HepG2 (cell line): ENCODE results near the gene ITM2B. TPM values are rescaled to one million over a fixed set of nuclear protein-coding genes. Genes with fewer than 3 reads are reported as not detected.

ENCODE experiments used
- ARID2 ChIP-seq: sonication (generic); formaldehyde crosslinking; IDR thresholded peaks from 2 replicates; pipeline ENCODE4 v1.8.1; 2022; ENCODE audit warnings: mild to moderate bottlenecking, missing genetic modification reagents, borderline replicate concordance
- ATRX ChIP-seq: sonication (generic); formaldehyde crosslinking; IDR thresholded peaks from 2 replicates; pipeline ENCODE4 v1.4.0; 2020; ENCODE audit warnings: missing genetic modification reagents, borderline replicate concordance
- CEBPG ChIP-seq: IDR thresholded peaks from 2 replicates; pipeline ENCODE4 v1.6.1; 2016
- FLYWCH1 ChIP-seq: sonication (generic); formaldehyde crosslinking; IDR thresholded peaks from 2 replicates; pipeline ENCODE4 v1.8.1; 2023; ENCODE audit warnings: mild to moderate bottlenecking, missing genetic modification reagents
- LCORL ChIP-seq, 2 experiments: fragments of 450-650 bp in 1 of 2; sonication (generic) in 1 of 2; formaldehyde crosslinking in 1 of 2; IDR thresholded peaks; 2 replicates each; pipeline versions ENCODE4 v1.5.0 to v1.6.1; 2017 to 2020; ENCODE audit warnings: antibody characterized with exemption in 1 of 2, missing genetic modification reagents in 1 of 2
- MBNL3 ChIP-seq: fragments of 250-450 bp; sonication (Bioruptor Pico); conservative IDR thresholded peaks from 2 replicates; pipeline ENCODE4 v1.8.0; 2022; ENCODE audit warnings: mild to moderate bottlenecking, inconsistent platforms
- PRPF4 ChIP-seq: fragments of 200-400 bp; formaldehyde crosslinking; IDR thresholded peaks from 2 replicates; pipeline ENCODE4 v1.6.1; 2016; ENCODE audit warnings: low read length, low read depth; ENCODE audit not compliant: poor library complexity, severe bottlenecking
- RFX1 ChIP-seq: fragments of 450-650 bp; IDR thresholded peaks from 2 replicates; pipeline ENCODE4 v1.6.1; 2017
- RXRA ChIP-seq: sonication (generic); formaldehyde crosslinking; IDR thresholded peaks from 2 replicates; pipeline ENCODE4 v1.5.1; 2020; ENCODE audit warnings: missing genetic modification reagents
- SUZ12 ChIP-seq: fragments of 150-350 bp; IDR thresholded peaks from 2 replicates; pipeline ENCODE4 v1.6.1; 2014; ENCODE audit warnings: low read depth, low read length
- ZFP36 ChIP-seq: fragments of 150-350 bp; IDR thresholded peaks from 2 replicates; pipeline ENCODE4 v1.6.1; 2018; ENCODE audit warnings: borderline replicate concordance, low read length, low read depth; ENCODE audit not compliant: partially characterized antibody
- ZMAT3 ChIP-seq: sonication (generic); formaldehyde crosslinking; conservative IDR thresholded peaks from 2 replicates; pipeline ENCODE4 v1.7.0; 2021; ENCODE audit warnings: missing genetic modification reagents
- ZNF3 ChIP-seq: IDR thresholded peaks from 2 replicates; pipeline ENCODE4 v1.7.0; 2017; ENCODE audit warnings: inconsistent platforms
- ZNF556 ChIP-seq: sonication (generic); formaldehyde crosslinking; IDR thresholded peaks from 2 replicates; pipeline ENCODE4 v1.4.0; 2020; ENCODE audit warnings: mild to moderate bottlenecking, missing genetic modification reagents, borderline replicate concordance
- ZSCAN31 ChIP-seq: sonication (generic); formaldehyde crosslinking; IDR thresholded peaks from 2 replicates; pipeline ENCODE4 v1.5.0; 2020; ENCODE audit warnings: low read depth, mild to moderate bottlenecking, missing genetic modification reagents
- polyA plus RNA-seq, 8 experiments: library from polyadenylated mRNA; depleted of rRNA in 3 of 8; stranded (reverse) in 7 of 8; unstranded in 1 of 8; fragments of >200 nt; fragmentation: Illumina TruSeq in 4 of 8; extraction: Trizol in 4 of 8; gene quantifications; 2 replicates each; pipeline versions ENCODE4 v1.2.1 to v1.2.3, GENCODE V29; 2011 to 2016; ENCODE audit warnings: low read depth in 4 of 8, missing spikeins in 1 of 8, mixed read lengths in 1 of 8; ENCODE audit not compliant: insufficient read depth in 1 of 8
- total RNA-seq, 5 experiments: library from RNA; depleted of rRNA; stranded (reverse); fragments of >200 nt; fragmentation: Illumina TruSeq; extraction: Trizol; gene quantifications; 2 replicates each; pipeline ENCODE4 v1.2.3, GENCODE V29; 2016; ENCODE audit warnings: low read depth in 1 of 5
- TF ChIP-seq, protein P1 (sequence below): sonication (generic); formaldehyde crosslinking; IDR thresholded peaks from 2 replicates; pipeline ENCODE4 v1.4.0; 2020; ENCODE audit warnings: missing genetic modification reagents
- TF ChIP-seq, protein P2 (sequence below): sonication (generic); formaldehyde crosslinking; IDR thresholded peaks from 2 replicates; pipeline ENCODE4 v1.5.0; 2020; ENCODE audit warnings: mild to moderate bottlenecking, missing genetic modification reagents, borderline replicate concordance
- TF ChIP-seq, protein P3 (sequence below): sonication (generic); formaldehyde crosslinking; IDR thresholded peaks from 2 replicates; pipeline ENCODE4 v1.4.0; 2020; ENCODE audit warnings: missing genetic modification reagents, borderline replicate concordance

ITM2B gene
- total and polyA plus RNA-seq, 2 of the 13 experiments (the other 11 are each of a cell fraction or from before 2014, with no cell fraction given), result 158 to 373 TPM

DNA sequence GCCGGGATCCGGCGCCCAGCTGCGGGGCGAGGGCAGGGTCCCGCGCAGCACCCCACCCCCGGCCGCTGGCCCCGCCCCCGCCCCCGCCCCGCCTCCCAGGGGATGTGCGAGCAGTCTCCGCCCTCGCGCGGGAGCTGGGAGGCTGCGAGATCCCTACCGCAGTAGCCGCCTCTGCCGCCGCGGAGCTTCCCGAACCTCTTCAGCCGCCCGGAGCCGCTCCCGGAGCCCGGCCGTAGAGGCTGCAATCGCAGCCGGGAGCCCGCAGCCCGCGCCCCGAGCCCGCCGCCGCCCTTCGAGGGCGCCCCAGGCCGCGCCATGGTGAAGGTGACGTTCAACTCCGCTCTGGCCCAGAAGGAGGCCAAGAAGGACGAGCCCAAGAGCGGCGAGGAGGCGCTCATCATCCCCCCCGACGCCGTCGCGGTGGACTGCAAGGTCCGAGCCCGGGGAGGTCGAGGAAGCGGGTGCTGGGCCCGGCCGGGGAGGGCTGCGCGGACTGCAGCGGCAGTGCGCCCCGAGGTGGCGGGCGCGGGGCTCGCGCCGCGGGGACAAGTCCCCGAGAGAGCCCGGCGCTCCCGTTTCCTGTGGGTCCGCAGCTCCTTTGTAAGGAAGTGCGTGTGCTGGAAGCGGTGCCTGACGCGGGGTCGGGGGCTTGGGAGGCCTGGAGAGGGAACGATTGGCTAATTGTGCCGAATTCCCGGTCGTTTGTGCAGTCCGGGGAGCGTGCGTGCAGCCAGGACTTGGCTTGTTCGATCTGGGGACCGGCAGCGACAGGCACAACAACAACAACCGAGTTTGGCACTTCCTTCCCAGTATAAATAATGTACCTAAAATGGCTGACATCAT is at the start of gene ITM2B (continued):
- TF ChIP-seq, protein P1, sequence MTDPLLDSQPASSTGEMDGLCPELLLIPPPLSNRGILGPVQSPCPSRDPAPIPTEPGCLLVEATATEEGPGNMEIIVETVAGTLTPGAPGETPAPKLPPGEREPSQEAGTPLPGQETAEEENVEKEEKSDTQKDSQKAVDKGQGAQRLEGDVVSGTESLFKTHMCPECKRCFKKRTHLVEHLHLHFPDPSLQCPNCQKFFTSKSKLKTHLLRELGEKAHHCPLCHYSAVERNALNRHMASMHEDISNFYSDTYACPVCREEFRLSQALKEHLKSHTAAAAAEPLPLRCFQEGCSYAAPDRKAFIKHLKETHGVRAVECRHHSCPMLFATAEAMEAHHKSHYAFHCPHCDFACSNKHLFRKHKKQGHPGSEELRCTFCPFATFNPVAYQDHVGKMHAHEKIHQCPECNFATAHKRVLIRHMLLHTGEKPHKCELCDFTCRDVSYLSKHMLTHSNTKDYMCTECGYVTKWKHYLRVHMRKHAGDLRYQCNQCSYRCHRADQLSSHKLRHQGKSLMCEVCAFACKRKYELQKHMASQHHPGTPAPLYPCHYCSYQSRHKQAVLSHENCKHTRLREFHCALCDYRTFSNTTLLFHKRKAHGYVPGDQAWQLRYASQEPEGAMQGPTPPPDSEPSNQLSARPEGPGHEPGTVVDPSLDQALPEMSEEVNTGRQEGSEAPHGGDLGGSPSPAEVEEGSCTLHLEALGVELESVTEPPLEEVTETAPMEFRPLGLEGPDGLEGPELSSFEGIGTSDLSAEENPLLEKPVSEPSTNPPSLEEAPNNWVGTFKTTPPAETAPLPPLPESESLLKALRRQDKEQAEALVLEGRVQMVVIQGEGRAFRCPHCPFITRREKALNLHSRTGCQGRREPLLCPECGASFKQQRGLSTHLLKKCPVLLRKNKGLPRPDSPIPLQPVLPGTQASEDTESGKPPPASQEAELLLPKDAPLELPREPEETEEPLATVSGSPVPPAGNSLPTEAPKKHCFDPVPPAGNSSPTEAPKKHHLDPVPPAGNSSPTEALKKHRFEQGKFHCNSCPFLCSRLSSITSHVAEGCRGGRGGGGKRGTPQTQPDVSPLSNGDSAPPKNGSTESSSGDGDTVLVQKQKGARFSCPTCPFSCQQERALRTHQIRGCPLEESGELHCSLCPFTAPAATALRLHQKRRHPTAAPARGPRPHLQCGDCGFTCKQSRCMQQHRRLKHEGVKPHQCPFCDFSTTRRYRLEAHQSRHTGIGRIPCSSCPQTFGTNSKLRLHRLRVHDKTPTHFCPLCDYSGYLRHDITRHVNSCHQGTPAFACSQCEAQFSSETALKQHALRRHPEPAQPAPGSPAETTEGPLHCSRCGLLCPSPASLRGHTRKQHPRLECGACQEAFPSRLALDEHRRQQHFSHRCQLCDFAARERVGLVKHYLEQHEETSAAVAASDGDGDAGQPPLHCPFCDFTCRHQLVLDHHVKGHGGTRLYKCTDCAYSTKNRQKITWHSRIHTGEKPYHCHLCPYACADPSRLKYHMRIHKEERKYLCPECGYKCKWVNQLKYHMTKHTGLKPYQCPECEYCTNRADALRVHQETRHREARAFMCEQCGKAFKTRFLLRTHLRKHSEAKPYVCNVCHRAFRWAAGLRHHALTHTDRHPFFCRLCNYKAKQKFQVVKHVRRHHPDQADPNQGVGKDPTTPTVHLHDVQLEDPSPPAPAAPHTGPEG (CRISPR knock-in tag), result peak; percentile 60; the same call in 1 of the 2 replicates
- TF ChIP-seq PRPF4 (no peak), LCORL (IDR thresholded peaks at IDR 0.05) (no peak), LCORL (CRISPR knock-in tag; IDR thresholded peaks at IDR 0.05) (no peak), ZMAT3 (CRISPR knock-in tag) (no peak), SUZ12 (no peak), ZFP36 (no peak), ZSCAN31 (CRISPR knock-in tag) (no peak), ZNF3 (no peak), FLYWCH1 (CRISPR knock-in tag) (no peak), RFX1 (no peak), ZNF556 (CRISPR knock-in tag) (no peak; the same call in 1 of the 2 replicates), CEBPG (CRISPR knock-in tag) (no peak), ATRX (CRISPR knock-in tag) (no peak), RXRA (CRISPR knock-in tag) (no peak), MBNL3 (CRISPR knock-in tag) (no peak), ARID2 (CRISPR knock-in tag) (no peak)
- TF ChIP-seq, protein P2, sequence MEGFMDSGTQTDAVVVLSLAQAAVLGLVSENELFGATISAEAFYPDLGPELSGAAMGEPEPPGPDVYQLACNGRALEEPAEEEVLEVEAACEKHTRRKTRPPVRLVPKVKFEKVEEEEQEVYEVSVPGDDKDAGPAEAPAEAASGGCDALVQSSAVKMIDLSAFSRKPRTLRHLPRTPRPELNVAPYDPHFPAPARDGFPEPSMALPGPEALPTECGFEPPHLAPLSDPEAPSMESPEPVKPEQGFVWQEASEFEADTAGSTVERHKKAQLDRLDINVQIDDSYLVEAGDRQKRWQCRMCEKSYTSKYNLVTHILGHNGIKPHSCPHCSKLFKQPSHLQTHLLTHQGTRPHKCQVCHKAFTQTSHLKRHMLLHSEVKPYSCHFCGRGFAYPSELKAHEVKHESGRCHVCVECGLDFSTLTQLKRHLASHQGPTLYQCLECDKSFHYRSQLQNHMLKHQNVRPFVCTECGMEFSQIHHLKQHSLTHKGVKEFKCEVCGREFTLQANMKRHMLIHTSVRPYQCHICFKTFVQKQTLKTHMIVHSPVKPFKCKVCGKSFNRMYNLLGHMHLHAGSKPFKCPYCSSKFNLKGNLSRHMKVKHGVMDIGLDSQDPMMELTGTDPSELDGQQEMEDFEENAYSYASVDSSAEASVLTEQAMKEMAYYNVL (CRISPR knock-in tag), result no peak
- TF ChIP-seq, protein P3, sequence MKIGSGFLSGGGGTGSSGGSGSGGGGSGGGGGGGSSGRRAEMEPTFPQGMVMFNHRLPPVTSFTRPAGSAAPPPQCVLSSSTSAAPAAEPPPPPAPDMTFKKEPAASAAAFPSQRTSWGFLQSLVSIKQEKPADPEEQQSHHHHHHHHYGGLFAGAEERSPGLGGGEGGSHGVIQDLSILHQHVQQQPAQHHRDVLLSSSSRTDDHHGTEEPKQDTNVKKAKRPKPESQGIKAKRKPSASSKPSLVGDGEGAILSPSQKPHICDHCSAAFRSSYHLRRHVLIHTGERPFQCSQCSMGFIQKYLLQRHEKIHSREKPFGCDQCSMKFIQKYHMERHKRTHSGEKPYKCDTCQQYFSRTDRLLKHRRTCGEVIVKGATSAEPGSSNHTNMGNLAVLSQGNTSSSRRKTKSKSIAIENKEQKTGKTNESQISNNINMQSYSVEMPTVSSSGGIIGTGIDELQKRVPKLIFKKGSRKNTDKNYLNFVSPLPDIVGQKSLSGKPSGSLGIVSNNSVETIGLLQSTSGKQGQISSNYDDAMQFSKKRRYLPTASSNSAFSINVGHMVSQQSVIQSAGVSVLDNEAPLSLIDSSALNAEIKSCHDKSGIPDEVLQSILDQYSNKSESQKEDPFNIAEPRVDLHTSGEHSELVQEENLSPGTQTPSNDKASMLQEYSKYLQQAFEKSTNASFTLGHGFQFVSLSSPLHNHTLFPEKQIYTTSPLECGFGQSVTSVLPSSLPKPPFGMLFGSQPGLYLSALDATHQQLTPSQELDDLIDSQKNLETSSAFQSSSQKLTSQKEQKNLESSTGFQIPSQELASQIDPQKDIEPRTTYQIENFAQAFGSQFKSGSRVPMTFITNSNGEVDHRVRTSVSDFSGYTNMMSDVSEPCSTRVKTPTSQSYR (CRISPR knock-in tag), result no peak
